Ovary (tissue), 3 donors: ENCODE measurements around the gene GHR.

Experiments
- POLR2A ChIP-seq: fragments of 450-650 bp; IDR thresholded peaks from one replicate; pipeline ENCODE4 v1.6.1; 2017; ENCODE audit warnings: antibody characterized with exemption, mild to moderate bottlenecking, moderate library complexity
- TF ChIP-seq, protein P1 (sequence below), 3 donors: fragments of 450-650 bp in 2 of 3; fragments of 200-600 bp in 1 of 3; IDR thresholded peaks; one replicate each; pipeline versions ENCODE4 v1.5.1 to v1.8.0; 2016 to 2022; ENCODE audit warnings: antibody characterized with exemption in 3 of 3, mild to moderate bottlenecking in 1 of 3
- donor health status: DM: no; HTN: no; CAD: no.

DNA sequence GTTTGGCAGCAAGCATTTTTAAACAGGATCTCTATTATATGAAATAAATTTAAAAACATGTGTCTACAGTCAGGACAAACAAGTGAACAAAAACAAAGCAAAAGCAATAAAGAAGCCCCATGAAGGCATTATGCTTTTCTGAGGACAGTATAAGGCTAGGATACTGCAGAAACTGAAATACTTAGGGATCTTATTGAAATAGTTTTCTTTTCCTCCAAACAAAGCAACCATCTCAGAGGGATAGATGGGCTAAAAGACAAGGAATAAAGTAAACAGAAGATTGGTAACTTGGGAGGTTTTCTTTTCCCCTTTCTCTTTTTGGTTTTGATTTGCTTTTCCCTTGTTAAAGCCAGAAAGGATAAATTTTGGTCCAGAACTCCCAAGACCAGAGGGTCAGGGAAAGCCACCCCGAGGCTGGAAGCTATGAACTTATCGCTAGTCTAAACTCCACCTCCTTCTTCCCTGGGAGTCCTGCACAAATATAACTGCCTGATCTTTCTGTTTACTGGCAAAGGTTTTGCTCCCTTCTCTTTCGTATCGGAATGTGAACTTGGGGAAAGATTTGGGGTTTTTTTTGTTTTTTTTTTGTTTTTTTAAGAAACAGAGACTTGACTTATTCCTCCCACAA lies 164.0 kb downstream of the GHR start:
- TF ChIP-seq, protein P1, sequence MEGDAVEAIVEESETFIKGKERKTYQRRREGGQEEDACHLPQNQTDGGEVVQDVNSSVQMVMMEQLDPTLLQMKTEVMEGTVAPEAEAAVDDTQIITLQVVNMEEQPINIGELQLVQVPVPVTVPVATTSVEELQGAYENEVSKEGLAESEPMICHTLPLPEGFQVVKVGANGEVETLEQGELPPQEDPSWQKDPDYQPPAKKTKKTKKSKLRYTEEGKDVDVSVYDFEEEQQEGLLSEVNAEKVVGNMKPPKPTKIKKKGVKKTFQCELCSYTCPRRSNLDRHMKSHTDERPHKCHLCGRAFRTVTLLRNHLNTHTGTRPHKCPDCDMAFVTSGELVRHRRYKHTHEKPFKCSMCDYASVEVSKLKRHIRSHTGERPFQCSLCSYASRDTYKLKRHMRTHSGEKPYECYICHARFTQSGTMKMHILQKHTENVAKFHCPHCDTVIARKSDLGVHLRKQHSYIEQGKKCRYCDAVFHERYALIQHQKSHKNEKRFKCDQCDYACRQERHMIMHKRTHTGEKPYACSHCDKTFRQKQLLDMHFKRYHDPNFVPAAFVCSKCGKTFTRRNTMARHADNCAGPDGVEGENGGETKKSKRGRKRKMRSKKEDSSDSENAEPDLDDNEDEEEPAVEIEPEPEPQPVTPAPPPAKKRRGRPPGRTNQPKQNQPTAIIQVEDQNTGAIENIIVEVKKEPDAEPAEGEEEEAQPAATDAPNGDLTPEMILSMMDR (IDR thresholded peaks at IDR 0.05), result no peak
- TF ChIP-seq POLR2A, result no peak
